Measurements from ENCODE around the gene RFWD3.

- TF ChIP-seq EP300 (IDR thresholded peaks at IDR 0.05) (no peak), POLR2A (IDR thresholded peaks at IDR 0.05; ENCODE audit: low read depth) (no peak)
Measured at GRCh38 chr16:74586948-74587347, 79.7 kb downstream of the RFWD3 start.
